PC-9 (cell line): Measurements from ENCODE around the gene ZDHHC1. TPM values are rescaled to one million over a fixed set of nuclear protein-coding genes. Genes with fewer than 3 reads are reported as not detected.

Experiments
- BruUV-seq: library from RNA; stranded (reverse); fragments of 400-500 nt; replicated peaks from 2 replicates; lab custom pipeline; 2021; lab: Mats Ljungman, UMichigan
- CTCF ChIA-PET: fragments of 300-600 bp; sonication (Branson Sonifier 250); formaldehyde crosslinking; loops from one replicate; lab custom pipeline; 2022; ENCODE audit warnings: antibody characterized with exemption; lab: Charles Lee
- POLR2A ChIA-PET: fragments of 300-600 bp; sonication (Branson Sonifier 250); formaldehyde crosslinking; loops from one replicate; lab custom pipeline; 2022; ENCODE audit warnings: antibody characterized with exemption; ENCODE audit not compliant: unreplicated experiment; lab: Charles Lee
- DNase-seq, 2 experiments: peaks; one replicate each; pipeline versions ENCODE4 v3.0.0 to v3.0.0-alpha.2; 2015 to 2022; ENCODE audit warnings: mixed read lengths in 1 of 2
- H2AFZ ChIP-seq: fragments of 200-600 bp; sonication (generic); 2 replicates; pipeline ENCODE4 v1.8.1; 2017; ENCODE audit warnings: antibody characterized with exemption
- H3F3A ChIP-seq: fragments of 200-600 bp; sonication (generic); 2 replicates; pipeline ENCODE4 v1.8.1; 2017; ENCODE audit warnings: antibody characterized with exemption, mild to moderate bottlenecking, low read depth; ENCODE audit not compliant: insufficient read depth
- H3K27ac ChIP-seq: fragments of 200-600 bp; sonication (generic); 2 replicates; pipeline ENCODE4 v1.6.1; 2016; ENCODE audit warnings: mixed run types
- H3K27me3 ChIP-seq: fragments of 200-600 bp; sonication (generic); 2 replicates; pipeline ENCODE4 v1.6.1; 2016; ENCODE audit warnings: low read depth, mixed run types; ENCODE audit not compliant: insufficient read depth
- H3K36me3 ChIP-seq: fragments of 200-600 bp; sonication (generic); 2 replicates; pipeline ENCODE4 v1.6.1; 2016; ENCODE audit warnings: low read depth, mixed run types
- H3K4me1 ChIP-seq: fragments of 200-600 bp; sonication (generic); replicated peaks from 2 replicates; pipeline ENCODE4 v1.6.1; 2016; ENCODE audit warnings: mixed run types; ENCODE audit not compliant: insufficient read depth
- H3K4me2 ChIP-seq: fragments of 200-600 bp; sonication (generic); 2 replicates; pipeline ENCODE4 v1.6.1; 2017; ENCODE audit warnings: mixed run types
- H3K4me3 ChIP-seq: fragments of 200-600 bp; sonication (generic); 2 replicates; pipeline ENCODE4 v1.6.1; 2016; ENCODE audit warnings: mixed run types
- H3K79me2 ChIP-seq: fragments of 200-600 bp; sonication (generic); 2 replicates; pipeline ENCODE4 v1.6.1; 2017; ENCODE audit warnings: low read depth, mixed run types
- H3K9me2 ChIP-seq: fragments of 200-600 bp; sonication (generic); 2 replicates; pipeline ENCODE4 v1.8.1; 2017; ENCODE audit warnings: mild to moderate bottlenecking; ENCODE audit not compliant: insufficient read depth
- H3K9me3 ChIP-seq: fragments of 200-600 bp; sonication (generic); 2 replicates; pipeline ENCODE4 v1.8.1; 2016; ENCODE audit warnings: low read depth; ENCODE audit not compliant: insufficient read depth
- H4K20me1 ChIP-seq: fragments of 200-600 bp; sonication (generic); 2 replicates; pipeline ENCODE4 v1.8.1; 2017; ENCODE audit not compliant: insufficient read depth
- EZH2 ChIP-seq: fragments of 200-600 bp; sonication (generic); IDR thresholded peaks from 2 replicates; pipeline ENCODE4 v1.8.0; 2017; ENCODE audit warnings: antibody characterized with exemption, low read depth
- intact Hi-C: fragments of 100-400 bp; cut with micrococcal nuclease; formaldehyde crosslinking; loops from one replicate; pipeline ENCODE4 v1.10.0; 2022; ENCODE audit not compliant: unreplicated experiment
- total RNA-seq: library from RNA; stranded (reverse); gene quantifications from 2 replicates; pipeline ENCODE4 v1.2.3, GENCODE V29; 2021
- TF ChIP-seq, protein P1 (sequence below): fragments of 200-600 bp; sonication (generic); conservative IDR thresholded peaks from 2 replicates; pipeline ENCODE4 v1.6.1; 2017; ENCODE audit warnings: mixed run types, antibody characterized with exemption, mild to moderate bottlenecking, moderate library complexity

Gene ZDHHC1
- total RNA-seq, 1 experiment from 2014 or later, result 12.8 TPM

- no peak overlapping the region for H2AFZ ChIP-seq
- ChIA-PET POLR2A (no interaction called here), CTCF (no interaction called here)
- TF ChIP-seq EZH2, result no peak
- TF ChIP-seq, protein P1, sequence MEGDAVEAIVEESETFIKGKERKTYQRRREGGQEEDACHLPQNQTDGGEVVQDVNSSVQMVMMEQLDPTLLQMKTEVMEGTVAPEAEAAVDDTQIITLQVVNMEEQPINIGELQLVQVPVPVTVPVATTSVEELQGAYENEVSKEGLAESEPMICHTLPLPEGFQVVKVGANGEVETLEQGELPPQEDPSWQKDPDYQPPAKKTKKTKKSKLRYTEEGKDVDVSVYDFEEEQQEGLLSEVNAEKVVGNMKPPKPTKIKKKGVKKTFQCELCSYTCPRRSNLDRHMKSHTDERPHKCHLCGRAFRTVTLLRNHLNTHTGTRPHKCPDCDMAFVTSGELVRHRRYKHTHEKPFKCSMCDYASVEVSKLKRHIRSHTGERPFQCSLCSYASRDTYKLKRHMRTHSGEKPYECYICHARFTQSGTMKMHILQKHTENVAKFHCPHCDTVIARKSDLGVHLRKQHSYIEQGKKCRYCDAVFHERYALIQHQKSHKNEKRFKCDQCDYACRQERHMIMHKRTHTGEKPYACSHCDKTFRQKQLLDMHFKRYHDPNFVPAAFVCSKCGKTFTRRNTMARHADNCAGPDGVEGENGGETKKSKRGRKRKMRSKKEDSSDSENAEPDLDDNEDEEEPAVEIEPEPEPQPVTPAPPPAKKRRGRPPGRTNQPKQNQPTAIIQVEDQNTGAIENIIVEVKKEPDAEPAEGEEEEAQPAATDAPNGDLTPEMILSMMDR, result no peak
- 0 out of 2 replicates have a peak, but pooled peaks cover 4% of the 10 kb centered on the region for H3F3A ChIP-seq
- H3K27ac ChIP-seq, result no peak overlapping the region
- no peak overlapping the region for H3K4me3 ChIP-seq
- DNase-seq, result no peak
- no peaks in the 10 kb centered on the region for H3K9me2 ChIP-seq
- no peaks in the 10 kb centered on the region for H3K9me3 ChIP-seq
- peaks cover 20% of the 10 kb centered on the region for H4K20me1 ChIP-seq
- H3K4me2 ChIP-seq, result no peak overlapping the region
- no peaks in the 10 kb centered on the region for H3K27me3 ChIP-seq
- peaks cover 4% of the 10 kb centered on the region; the same call in 1 of the 2 replicates for H3K4me1 ChIP-seq
- H3K79me2 ChIP-seq, result no peaks in the 10 kb centered on the region
- intact Hi-C loops, result no loop called here
- no peaks in the 10 kb centered on the region for H3K36me3 ChIP-seq
- no TSS peak for BruUV-seq
Measured at GRCh38 chr16:67454104-67454503, 37.8 kb upstream of the ZDHHC1 start.

GRCh38 chr16:67451704-67452435 lies 35.6 kb upstream of the ZDHHC1 start:
- Histone ChIP-seq H3K4me2 (no peak overlapping the region), H3K79me2 (no peaks in the 10 kb centered on the region), H3F3A (0 out of 2 replicates have a peak, but pooled peaks cover 4% of the 10 kb centered on the region), H2AFZ (no peak overlapping the region), H3K9me2 (no peaks in the 10 kb centered on the region), H3K4me3 (no peak overlapping the region), H3K27ac (peak overlapping the region; percentile 29; the same call in 1 of the 2 replicates), H4K20me1 (peaks cover 9% of the 10 kb centered on the region; the same call in 1 of the 2 replicates), H3K27me3 (no peaks in the 10 kb centered on the region), H3K4me1 (peaks cover 4% of the 10 kb centered on the region; the same call in 1 of the 2 replicates), H3K9me3 (no peaks in the 10 kb centered on the region), H3K36me3 (no peaks in the 10 kb centered on the region)
- POLR2A ChIA-PET, result interaction anchor here (0.5 kb wide), 1 partner anchor 958 kb away, joined by 3 read pairs; no protein-coding TSS in a partner anchor
- BruUV-seq, result no TSS peak
- CTCF ChIA-PET, result interaction anchor here (0.6 kb wide), 2 partner anchors 41 to 202 kb away, joined by 3 read pairs; no protein-coding TSS in a partner anchor
- DNase-seq, result peak in 1 of 2 experiments; percentile 64
- TF ChIP-seq EZH2, result no peak
- TF ChIP-seq, protein P1, result no peak
- intact Hi-C loops, result no loop called here

GRCh38 chr16:67451061-67451703 lies 34.9 kb upstream of the ZDHHC1 start:
- Histone ChIP-seq H3K4me3 (no peak overlapping the region), H3K27me3 (no peaks in the 10 kb centered on the region), H3K27ac (no peak overlapping the region), H2AFZ (no peak overlapping the region), H3K4me2 (no peak overlapping the region), H3K4me1 (peaks cover 4% of the 10 kb centered on the region; the same call in 1 of the 2 replicates), H3K36me3 (no peaks in the 10 kb centered on the region), H3K9me3 (no peaks in the 10 kb centered on the region), H4K20me1 (peaks cover 9% of the 10 kb centered on the region; the same call in 1 of the 2 replicates), H3K79me2 (no peaks in the 10 kb centered on the region), H3F3A (0 out of 2 replicates have a peak, but pooled peaks cover 4% of the 10 kb centered on the region), H3K9me2 (no peaks in the 10 kb centered on the region)
- DNase-seq, result peak in 1 of 2 experiments; percentile 18
- no peak for TF ChIP-seq EZH2
- TF ChIP-seq, protein P1, result no peak
- ChIA-PET POLR2A (no interaction called here), CTCF (interaction anchor here (0.6 kb wide), 2 partner anchors 40 to 202 kb away, joined by 3 read pairs; no protein-coding TSS in a partner anchor)
- intact Hi-C loops, result no loop called here
- no TSS peak for BruUV-seq
